ENCODE data around the gene APOB. TPM values are rescaled to one million over a fixed set of nuclear protein-coding genes. Genes with fewer than 3 reads are reported as not detected.
A peak's percentile ranks its signal among the peaks of the same experiment; 100 is the strongest.

The APOB gene
- total and polyA plus RNA-seq, 12 donors: 0.22 to 45.4 (median 8.4) TPM

DNA sequence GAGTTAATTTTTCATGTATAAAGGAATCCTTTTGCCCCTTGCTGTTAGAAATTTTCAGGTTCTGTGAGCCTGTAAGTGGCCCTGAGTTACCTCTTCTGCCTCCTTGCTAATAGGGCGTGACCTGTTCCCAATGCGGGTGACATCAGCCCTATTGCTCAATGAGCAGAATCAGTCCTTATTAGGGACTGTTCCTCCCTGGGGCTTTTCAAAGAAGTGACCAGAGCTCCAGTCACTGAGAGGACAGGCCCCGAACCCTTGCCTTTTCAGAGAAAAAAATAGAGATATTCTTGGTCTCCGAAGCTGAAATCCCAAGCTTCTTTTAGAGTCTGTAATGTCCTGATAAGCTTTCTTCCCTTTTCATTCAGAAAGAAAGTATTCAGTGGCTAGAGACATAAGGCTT is 8.2 kb upstream of the APOB start:
- WGBS, 2 donors: 58 to 65% methylated on average over 4 of the region's 4 CpGs
- Histone ChIP-seq H3K27me3 (no peaks in the 10 kb centered on the region), H3K27ac (no peak overlapping the region), H3K4me3 (no peak overlapping the region), H3K9me3 (no peaks in the 10 kb centered on the region), H3K36me3 (no peaks in the 10 kb centered on the region), H3K4me1 (no peaks in the 10 kb centered on the region)
- intact Hi-C loops (cut with DNase I): no loop called here
- DNase-seq (no peak), ATAC-seq (peak in 3 of 8 donors; percentile 44 to 74 (median 58))
- TF ChIP-seq, protein P1, sequence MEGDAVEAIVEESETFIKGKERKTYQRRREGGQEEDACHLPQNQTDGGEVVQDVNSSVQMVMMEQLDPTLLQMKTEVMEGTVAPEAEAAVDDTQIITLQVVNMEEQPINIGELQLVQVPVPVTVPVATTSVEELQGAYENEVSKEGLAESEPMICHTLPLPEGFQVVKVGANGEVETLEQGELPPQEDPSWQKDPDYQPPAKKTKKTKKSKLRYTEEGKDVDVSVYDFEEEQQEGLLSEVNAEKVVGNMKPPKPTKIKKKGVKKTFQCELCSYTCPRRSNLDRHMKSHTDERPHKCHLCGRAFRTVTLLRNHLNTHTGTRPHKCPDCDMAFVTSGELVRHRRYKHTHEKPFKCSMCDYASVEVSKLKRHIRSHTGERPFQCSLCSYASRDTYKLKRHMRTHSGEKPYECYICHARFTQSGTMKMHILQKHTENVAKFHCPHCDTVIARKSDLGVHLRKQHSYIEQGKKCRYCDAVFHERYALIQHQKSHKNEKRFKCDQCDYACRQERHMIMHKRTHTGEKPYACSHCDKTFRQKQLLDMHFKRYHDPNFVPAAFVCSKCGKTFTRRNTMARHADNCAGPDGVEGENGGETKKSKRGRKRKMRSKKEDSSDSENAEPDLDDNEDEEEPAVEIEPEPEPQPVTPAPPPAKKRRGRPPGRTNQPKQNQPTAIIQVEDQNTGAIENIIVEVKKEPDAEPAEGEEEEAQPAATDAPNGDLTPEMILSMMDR (IDR thresholded peaks at IDR 0.05): no peak

DNA sequence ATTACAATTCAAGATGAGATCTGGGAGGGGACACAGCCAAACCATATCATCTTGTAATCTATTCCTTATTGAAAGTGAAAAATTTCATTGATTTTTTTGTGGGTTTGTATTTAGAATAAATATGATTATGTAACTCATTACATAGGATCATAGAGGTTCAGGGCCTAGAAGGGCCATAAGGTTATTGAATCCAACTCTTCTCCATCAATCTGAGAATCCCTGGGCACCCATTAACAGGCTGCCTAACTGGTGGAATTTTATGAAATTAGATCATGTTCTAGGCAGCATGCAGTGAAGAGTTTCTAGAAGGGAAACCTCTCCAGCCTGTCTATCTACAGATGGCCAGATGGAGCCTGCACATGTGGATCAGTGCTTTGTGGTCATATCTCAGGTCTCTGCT is 6.3 kb upstream of the APOB start:
- H3K4me1 ChIP-seq: no peaks in the 10 kb centered on the region
- DNase-seq: no peak
- TF ChIP-seq, protein P1 (IDR thresholded peaks at IDR 0.05): no peak
- no peak overlapping the region for H3K27ac ChIP-seq
- no peak for ATAC-seq
- H3K27me3 ChIP-seq: no peaks in the 10 kb centered on the region
- intact Hi-C loops (cut with DNase I): no loop called here
- no peaks in the 10 kb centered on the region for H3K36me3 ChIP-seq
- no peaks in the 10 kb centered on the region for H3K9me3 ChIP-seq
- no peak overlapping the region for H3K4me3 ChIP-seq

DNA sequence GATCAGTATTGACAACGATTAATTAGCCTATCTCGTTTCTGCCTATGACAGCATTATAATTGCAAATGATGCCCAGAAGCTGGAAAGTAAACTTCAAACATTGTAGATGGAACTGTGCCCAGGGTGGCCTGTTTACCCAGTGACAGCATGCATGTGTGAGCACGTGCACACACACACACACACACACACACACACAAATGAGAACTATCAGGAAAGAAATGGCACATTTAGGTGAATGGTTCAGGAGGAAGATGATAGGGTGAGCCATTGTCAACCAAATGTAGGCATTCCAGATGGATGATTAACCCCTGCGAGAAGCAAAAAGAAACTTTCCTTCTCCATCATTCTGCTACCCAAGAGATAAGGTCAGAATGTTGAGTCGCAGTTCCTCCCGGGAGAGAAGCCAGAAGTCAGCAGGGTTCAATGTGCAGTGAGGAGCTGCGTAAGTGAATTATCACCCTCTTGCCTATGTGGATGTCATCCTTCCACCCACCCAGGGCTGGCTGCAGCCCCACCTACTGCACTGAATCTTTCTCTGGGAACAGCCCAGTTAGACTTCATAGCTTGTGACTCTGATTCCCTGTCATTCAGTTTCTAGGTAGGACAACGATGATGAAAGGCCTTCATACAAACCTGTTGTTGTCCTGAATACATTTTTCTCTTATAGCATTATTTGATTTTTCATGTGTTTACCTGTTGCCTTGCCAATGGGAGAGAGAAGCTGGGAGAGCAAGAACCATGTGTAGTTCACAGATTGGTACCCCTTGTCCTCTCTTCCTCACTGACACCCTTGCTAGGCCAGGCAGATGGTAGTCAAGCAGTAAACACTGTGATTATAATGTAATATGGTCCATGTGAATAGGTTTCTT is 3.5 kb upstream of the APOB start:
- no peak overlapping the region for H3K4me3 ChIP-seq
- no peak overlapping the region for H3K27ac ChIP-seq
- intact Hi-C loops (cut with DNase I): loop anchor here in 3 of 10 donors (5.0 to 10.0 kb wide), 3 partner anchors 70 to 277 kb away; no protein-coding TSS in a partner anchor
- 40 to 44% methylated on average over 8 of the region's 8 CpGs for WGBS, 2 donors
- ATAC-seq: no peak
- TF ChIP-seq, protein P1 (IDR thresholded peaks at IDR 0.05): no peak
- no peaks in the 10 kb centered on the region for H3K9me3 ChIP-seq
- H3K4me1 ChIP-seq: peaks cover 0 to 14% (median 7%) of the 10 kb centered on the region in 9 donors
- DNase-seq: no peak
- peaks cover 0 to 16% (median 9%) of the 10 kb centered on the region in 7 donors for H3K27me3 ChIP-seq
- H3K36me3 ChIP-seq: no peaks in the 10 kb centered on the region

DNA sequence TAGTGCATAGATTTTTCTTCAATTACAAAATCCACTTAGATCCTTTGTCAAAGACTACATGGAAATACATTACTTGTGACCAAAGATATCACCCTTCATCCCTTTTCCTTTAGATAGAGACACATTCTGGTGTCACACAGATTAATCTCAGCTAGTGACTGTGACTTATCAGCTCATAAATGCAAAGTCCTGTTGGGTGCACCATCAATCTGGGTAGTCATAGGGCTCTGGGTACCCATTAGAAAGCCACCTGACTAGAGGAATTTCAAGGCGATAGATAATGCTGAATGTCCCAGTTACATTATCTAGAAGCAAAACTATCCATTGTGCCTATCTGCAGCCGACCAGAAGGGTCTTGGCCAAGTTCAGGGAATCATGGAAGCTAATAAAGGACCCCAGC is 2.6 kb upstream of the APOB start:
- H3K4me3 ChIP-seq: no peak overlapping the region
- H3K36me3 ChIP-seq: no peaks in the 10 kb centered on the region
- H3K27me3 ChIP-seq: peaks cover 0 to 16% (median 9%) of the 10 kb centered on the region in 7 donors
- DNase-seq (no peak), ATAC-seq (no peak)
- no peak overlapping the region for H3K27ac ChIP-seq
- TF ChIP-seq, protein P1 (IDR thresholded peaks at IDR 0.05): no peak
- H3K4me1 ChIP-seq: peaks cover 0 to 14% (median 7%) of the 10 kb centered on the region in 9 donors
- intact Hi-C loops (cut with DNase I): loop anchor here in 3 of 10 donors (5.0 to 10.0 kb wide), 3 partner anchors 71 to 278 kb away; no protein-coding TSS in a partner anchor
- WGBS, 2 donors: 70 to 80% methylated on average over 2 of the region's 2 CpGs
- no peaks in the 10 kb centered on the region for H3K9me3 ChIP-seq
